NCI-H1694 (cell line): ENCODE measurements around the gene TMIE.

Source experiments
- DNase-seq: peaks from one replicate; lab custom pipeline; 2025; lab: John Stamatoyannopoulos, UW

The TMIE gene

DNA sequence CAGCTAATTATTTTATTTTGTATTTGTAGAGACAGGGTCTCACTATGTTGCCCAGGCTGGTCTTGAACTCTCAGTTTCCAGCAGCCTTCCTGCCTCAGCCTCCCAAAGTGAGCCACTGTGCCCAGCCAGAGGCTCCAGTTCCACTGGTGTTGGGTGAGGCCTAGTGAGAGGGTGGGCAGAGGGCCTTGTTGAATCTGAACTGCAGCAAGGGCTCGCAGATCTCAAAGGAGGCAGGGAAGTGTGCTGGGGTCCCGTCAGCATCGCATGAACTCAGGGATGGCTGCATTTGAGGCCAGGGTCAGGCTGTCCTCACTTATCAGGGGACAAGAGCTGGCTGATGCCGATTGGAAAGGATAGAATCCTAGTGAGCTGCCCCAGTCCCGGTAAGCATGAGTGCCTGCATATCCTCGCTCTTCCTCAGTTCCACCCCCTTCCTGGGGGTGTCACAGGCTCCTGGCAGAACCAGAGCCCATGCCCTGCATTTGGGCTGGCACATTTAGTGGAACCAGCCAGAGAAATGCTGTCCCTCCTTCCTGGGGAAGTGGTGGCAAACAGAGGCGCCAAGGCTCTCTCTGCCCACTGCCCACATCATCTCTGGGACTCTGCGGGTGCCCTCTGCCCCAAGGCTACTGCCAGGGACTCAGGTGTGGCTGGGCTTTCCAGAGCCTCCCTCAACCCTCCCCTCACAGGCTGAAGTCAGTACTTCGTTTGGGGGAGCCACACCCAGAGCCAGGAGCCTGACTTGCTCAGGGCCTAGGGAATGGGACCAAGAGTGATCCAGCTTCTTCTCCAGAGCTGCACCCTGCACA lies 31.8 kb upstream of the TMIE start:
- no peak for DNase-seq

DNA sequence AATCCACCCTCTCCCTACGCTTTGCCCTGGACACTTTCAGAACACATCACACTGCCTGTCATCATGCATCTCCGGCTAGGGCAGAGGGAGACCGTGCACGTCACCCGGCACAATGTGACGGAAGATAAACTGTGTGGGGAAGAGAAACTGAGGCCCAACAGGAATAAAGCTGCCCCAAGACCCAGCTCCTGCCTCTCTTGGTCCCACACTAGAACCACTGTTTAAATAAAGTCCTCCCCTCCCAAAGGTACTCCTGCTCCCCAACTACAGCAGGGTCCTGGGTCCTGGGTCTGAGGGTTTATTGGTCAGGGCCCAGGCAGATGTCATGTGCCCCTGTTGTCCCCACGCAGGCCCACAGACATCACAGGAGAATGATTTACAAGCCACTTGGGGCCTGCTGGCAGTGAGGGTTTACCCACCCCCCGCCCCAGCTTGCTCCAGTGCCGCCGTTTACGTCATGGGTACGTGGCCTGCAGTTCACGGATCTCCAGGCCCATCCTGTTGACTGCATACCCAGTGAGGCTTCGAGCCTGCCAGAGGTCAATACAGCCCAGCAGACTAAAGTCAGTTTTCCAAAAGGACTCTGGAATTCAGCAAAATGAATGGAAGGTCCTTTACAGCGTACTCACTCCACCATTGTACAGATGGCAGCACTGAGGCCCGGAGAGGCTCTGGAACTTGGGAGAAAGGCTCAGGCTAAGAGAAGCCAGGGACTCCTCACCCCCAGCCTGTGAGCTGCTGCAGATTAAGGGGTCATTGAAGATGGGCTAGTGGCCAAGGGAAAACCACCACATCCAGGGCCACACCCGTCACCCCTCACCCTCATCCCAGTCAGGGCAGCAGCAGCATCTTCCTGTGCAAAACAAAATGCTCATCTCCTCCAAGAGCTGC lies 30.9 kb upstream of the TMIE start:
- no peak for DNase-seq

DNA sequence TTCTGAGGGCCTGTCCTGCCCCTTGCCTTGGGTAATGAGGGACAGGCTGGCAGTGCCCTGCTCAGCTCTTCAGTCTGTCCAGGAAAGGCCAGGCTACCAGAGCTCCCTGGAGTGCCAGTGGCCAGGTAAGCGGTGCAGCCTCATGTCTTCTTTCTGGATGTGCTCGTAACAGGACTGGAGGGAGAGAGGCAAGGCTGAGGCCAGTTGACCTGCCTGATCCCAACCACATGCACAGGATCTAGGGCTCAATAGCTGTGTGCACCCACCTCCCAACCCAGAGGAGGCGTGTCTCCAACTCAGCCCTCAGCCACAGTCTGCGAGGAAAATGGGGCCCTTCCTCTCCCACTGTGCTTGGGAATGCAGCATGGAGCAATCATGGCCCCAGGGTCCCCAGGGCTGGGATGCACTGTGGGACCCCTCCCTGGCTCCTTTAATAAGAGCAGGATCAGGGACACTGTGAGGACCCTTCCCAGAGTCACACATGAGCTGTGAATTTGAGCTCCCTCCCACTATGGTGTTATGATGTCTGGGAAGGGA lies 30.2 kb upstream of the TMIE start:
- DNase-seq = no peak

DNA sequence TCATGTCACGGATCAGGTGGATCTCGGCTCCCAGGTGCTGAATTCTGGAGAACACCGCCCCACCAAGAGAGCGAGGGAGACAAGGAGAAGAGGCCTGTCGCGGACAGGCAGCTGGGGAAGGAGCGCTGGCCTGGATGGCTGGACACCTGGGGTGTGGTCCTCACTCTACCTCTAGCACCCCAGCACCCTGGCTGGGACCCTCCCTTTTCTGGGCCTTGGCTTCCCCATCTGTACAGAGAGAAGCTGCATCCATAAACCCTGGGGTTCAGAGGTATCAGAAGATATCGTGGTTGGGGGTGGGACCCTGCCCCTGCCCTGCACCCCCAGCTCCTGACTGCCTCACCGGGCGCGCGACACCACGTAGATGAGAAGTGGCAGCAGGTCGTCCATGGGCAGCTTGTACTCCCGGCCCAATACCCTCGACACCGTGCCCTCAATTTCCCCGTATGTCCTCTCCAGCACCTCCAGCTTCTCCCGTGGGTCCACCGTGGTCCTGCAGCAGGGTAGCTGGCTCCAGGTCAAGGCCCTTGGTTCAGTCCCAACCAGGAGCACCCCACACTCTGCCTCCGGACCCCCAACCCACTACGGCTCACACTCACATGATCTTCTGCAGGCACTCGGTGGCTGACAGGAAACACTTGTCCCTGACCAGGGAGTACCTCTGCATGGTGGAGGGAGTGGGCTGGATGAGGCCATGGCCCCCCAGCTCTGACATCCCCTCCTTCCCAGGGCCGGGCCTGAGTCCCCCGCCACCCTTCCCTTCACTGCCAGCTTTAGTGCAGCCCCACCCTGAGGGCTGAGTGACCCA lies 29.4 kb upstream of the TMIE start:
- no peak for DNase-seq

DNA sequence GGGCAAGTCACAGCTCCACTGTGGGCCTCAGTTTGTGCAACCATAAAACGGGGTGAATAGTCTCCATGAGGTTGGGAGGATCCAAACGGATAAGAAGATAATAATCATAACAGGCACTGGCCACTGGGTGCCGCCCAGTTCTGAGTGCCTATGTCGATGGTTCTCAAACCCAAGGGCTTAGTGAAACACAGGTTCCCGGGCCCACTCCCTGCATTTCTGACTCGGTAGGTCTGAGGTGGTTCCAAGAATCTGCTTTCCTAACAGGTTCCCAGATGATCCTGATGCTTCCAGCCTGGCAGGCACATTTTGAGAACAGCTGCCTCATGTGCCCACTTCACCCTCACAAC lies 28.9 kb upstream of the TMIE start:
- no peak for DNase-seq

DNA sequence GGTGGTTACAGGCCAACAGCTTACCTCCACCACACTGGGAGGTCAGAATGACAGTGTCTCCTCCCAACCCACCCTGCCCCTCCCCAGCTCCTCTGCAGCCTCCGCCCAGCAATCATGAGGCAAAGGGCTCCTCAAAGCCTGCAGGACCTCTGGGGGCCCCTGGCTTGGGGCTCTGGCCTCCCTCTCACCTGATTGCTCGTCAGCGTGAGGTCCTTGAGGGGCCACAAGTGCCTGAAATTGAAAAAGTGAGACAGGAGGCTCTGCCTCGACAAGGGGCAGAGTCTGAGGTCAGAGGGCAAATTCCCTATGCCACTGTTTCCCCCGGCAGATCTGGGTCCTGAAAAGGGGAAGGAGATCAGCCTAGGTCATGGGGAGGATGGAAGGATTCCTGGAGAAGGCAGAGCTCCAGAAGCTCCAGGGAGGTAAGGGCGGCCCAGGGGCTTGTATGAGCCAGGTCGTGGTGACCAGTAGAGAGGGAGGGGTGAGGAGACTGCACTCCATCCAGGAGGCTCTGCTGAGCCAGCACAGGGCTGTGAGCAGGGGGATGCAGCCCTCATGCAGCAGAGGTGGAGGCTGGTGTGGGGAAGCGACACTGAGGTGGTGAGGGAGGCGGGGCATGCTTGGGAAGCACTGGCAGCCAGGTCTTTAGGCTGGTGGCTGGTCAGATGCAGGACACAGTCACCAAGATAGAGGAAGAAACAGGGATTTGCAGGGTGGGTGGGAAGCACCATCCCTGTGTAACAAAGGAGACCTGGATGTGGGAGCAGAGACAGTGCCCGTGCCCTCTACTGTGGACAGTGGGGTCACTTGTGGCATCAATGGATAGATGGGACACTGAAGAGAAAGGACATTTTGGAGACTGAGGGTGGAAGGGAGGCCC lies 27.8 kb upstream of the TMIE start:
- no peak for DNase-seq

DNA sequence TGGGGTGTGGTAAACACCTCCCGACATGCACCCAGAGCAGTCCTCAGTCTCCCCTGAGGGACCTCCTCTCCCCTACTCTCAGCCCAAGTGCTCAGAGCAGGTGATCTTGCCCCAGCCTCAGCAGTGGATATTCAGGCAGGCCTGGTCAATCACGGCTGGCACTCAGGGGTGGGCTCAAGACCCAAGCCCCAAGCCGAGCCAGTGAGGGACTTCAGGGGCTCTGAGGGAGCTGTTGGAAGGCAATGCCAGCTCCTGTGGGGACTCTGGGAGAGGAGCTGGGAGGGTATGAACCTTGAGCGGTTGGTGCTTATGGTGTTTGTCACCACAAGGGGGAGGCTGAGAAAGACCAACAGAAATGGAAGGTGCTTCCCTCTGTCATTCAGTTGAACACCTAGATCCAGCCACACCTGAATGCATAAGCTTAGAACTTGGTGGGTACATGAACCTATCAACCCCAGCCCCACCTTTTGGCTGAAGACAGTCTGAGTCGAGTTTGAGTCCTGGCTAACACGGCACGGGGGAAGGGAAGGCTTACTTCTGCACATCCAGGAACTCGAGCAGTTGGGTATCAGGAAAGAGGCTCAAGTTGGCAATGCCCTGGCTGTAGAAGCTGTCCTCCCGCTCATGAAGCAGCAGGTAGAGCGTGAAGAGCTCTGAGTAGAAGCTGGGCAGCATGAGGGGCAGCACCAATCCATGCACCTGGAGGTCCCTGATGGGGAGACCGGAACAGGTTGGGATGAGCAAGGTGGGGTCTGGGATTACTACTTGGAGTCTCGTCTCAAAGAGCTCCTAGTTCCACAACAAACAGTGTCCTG lies 27.0 kb upstream of the TMIE start:
- no peak for DNase-seq

DNA sequence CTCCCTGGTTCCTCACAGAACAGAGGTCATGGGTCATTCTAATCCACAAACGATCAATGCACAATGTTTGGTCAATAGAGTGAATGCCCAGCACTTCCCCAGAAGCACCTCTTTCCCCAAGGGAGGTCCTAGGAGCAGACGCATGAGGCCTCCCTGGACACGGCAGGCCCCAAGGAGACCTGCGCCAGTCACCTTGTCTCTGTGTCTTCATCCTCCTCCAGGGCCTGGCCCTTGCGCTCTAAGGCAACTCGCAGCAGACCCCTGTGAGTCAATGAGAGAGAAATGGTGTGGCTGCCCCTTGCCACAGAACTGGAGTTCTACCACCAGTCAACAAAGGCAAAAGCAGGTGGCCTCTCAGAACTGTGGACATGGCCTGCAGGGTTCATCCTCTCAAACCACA lies 25.8 kb upstream of the TMIE start:
- DNase-seq = no peak

DNA sequence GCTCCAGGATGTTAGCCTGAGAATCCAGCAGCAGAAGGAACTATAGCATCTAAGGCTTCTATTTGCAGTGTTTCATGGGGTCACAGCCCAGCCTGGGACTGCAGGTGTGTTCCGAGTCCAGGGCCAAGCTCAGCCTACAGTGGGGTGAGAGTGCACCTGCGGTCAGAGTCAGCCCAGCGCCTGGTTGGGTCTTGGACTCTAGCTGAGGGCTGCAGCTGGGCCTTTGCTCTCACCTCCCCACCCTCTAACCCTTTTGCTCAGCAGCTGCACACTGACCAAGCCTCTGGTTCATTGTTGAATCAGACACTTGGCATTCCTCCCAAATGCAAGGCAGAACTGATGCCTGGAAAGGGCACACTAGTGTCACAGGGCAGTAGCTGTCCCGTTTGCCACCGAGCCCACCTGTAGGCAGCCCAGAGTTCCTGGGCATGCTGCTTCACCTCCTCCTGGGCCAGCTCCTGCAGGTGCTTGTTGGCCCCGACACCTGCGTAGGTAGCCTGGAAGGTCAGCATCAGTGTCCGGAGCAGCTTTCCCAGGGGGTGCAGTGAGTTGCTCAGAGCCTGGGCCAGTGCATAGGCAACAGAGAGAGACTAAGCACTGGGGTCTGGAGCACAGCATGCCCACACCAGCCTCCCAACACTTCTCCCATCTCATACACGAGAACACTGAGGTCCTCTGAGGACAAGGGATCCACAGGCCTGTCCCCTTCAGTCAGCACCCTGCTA lies 25.2 kb upstream of the TMIE start:
- DNase-seq = no peak

DNA sequence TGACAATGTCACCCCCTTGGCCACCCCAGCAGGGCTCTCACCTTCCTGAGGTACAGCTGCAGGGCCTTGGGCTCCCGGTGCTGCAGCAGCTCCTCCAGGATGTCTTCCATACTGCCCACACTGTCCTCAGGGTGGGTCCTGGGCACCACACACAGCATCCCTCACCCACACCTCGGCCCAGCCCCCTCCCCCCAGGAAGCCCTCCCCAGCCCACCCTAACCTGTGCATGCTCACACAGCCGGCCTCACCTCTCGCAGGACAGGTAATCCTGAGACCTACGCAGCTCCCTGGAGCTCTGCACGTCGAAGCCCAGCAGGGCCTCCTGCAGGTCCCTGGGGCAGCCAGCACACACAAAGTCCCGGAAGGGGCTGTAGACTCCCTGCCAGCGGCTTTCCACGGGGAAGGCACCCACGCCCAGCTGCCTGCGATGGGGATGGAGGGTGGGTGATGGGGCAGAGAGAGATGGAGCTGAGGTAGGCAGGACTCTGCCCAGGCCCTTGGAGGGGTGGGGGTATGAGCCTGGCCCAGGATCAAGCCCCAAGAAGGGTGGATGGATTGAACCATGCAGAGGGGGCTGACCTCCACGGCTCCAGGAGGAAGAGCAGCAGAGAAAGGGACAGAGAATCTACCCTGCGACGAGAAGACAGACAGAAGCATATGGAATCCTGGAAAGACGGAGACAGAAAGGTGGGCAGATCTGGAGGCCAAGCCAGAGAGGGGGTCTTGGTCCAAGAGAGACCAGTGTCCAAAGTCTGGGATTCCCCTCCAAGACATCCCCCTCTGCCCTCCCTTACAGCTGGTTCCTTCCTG lies 24.4 kb upstream of the TMIE start:
- no peak for DNase-seq

DNA sequence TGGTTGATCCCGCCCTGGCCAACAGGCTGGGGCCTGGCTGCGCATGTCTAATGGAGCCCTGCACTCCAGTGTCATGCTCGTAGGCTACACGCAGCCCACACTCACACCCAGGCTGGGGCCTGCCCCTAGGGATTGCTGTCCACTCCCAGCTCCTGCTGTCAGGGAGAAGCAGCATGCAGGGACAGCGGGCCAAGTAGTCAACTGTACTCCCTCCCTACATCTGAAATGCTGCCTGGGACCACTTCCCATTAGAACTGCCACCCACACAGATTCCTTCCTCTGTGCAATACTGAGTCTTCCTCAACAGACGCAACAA lies 23.8 kb upstream of the TMIE start:
- no peak for DNase-seq

DNA sequence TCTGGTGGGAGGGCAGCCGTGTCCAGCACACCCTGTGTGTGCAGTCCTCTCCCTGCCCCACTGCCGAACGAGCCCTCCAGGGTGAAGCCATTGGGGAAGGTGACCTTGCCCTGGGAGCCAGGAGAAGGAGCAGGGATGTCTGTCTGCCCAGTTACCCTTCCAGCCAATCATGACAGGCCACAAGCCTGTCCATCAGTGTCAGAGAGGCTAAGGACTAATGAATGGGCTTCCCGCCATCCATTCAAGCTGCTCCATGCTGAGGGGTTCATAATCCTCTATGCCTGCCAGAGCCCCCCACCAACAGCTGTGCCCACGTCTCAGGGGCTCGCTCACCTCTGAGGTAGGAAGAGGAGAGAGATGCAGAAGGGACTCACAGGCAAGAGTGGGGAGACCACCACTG lies 22.9 kb upstream of the TMIE start:
- no peak for DNase-seq

DNA sequence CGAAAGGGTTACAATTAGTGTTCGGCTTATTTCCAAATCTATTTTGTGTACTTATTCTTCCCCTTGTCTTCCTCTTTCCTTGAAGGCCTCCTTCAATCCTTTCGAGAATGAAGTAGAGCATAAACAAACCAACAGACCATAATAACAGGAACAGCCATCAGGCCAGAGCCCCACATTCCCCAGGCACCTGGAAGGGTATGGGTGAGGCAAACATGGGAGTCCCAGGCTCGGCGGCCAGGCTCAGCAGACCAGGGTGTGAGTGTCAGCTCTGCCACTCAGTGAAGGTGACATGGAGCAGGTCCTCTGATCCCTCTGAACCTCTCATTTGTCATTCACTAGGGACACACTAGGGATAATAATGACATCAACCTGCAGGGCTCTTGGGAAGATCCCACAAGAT lies 21.5 kb upstream of the TMIE start:
- DNase-seq = no peak

DNA sequence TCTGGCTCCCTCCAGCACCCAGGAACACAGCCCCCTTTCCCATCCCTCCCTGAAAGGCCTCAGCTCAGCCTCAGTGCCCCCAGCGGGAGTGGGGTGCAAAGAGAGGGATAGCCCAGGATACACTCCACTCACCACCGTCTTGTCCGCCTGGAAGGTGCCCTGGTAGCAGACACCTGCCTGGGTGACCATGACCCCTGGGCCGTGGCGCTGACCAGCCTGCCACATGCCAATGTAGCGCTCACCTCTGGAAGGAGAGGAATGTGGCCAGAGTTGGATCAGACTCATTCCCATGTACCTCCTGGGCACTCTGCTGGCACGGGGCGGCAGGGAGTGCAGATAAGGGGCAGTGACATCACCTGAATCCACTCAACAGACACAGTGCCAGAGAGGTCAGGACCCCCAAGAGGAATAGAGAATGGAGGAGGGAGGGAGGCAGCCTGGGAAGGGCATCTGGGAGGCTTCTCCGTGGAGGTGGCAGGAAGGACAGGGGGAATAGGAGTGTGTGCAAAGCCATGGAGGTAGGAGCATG lies 20.8 kb upstream of the TMIE start:
- DNase-seq = no peak

DNA sequence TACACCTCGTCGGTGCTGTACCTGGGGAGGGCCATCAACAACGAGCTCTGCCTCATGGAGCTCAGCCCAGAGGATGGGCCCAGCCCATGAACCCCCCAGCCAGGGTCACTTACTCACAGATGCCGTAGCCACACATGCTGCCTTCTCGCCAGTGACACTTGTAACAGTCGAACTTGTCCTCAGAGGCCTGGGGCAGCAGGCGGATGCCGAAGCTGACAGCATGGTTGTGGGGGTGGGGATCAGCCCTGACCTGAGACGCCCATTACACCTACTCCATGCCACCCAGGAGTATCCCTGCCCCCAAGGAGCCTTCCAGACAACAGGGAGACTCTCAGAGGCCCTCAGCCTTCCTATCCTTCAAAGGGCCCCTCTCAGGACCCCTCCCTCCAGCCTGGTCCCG lies 19.8 kb upstream of the TMIE start:
- DNase-seq = no peak

DNA sequence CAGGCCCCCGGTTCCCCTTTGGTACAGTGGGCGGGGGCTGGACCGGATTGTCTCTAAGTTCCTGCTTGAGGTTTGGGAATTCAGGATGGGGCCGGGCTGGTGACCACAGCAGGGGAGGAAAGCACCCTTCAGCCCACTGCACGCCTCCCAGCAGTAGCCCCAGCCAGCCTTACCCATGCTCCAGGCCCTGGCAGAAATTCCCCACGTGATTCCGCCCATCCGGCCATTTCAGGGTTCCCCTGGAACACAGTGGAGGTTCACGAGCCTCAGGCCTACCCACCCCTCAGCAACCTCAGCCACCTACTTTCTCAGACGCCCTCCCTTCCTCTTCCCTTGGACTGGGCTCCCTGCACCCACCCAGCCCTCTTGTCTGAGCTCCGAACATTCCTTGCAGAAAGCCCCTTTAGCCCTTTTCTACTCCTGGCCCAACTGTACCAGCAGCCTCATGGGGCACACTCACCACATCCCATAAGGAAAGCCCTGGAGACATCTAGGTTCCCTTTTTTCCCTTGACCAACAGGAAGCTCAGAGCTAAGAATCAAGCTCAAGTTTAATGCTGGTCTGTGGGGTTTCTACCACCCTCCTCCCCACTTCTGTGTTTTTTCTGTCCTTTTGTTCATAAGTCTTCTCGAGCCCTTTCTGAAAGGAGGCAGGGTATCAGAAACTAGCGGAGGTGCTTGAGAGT lies 19.2 kb upstream of the TMIE start:
- no peak for DNase-seq

DNA sequence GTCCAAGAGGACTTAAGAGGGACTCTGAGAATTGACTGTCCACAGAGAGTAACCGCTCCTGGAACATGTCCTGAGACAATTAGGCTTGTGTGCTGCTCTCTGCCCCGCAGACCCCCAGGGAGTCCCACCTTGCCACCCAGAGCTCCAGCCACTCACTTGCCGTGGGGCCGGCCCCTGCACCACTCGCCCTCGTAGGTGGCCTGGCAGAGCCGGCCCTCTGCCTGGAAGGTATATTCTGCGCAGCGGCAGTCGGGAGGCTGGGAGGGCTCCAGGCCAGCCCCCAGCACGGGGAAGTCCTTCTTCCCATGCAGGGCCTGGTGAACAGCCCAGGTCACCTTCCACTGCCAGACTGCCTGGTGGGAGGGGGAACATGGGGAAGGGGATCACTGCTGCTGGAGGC lies 18.2 kb upstream of the TMIE start:
- no peak for DNase-seq

DNA sequence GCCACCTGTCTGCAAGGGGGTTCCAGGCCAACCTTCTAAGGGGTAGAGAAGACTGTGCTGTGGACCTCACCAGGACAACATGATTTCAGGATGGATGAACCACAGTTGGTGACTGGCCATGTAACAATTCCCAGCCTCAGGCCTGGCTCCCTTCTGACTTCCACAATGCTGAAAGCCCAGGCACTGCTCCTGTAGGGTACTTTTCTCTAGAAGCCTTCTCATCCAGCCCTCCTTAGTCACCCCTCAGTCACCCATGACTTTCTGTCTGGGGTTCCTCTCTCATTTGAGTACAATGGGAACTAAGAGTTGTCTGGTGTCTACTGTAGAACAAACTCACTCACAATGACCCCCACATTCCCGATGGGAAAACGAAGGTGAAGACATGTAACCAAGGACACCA lies 16.3 kb upstream of the TMIE start:
- DNase-seq = no peak
